ENCODE results near the gene GPR119. TPM values are rescaled to one million over a fixed set of nuclear protein-coding genes. Genes with fewer than 3 reads are reported as not detected.
A peak's percentile ranks its signal among the peaks of the same experiment; 100 is the strongest.

Gene GPR119
- total RNA-seq, 6 donors from 2014 or later: not detected

DNA sequence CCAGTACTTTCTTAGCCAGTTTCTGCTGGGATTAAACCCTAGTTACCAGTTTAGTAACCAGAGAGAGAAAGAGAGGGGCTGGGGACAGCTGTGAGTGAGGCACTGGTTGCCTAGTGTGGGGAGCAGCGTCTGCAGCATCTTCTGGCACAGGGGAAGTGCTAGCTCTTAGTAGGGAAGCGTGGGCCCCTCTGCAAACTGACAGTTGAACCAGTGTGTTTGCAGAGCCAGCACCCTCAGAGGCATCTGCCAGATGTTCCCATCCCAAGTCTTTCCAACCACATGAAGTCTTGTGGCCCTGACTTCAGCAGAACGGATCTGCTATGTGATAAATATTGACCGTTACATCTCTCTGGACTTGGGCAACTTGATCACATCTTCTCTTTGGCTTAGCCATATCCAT, 31.3 kb upstream of the GPR119 start:
- no peaks in the 10 kb centered on the region for H3K27me3 ChIP-seq
- ATAC-seq (ENCODE audit: low FRiP score in 2 of 2): no peak
- H3K36me3 ChIP-seq: peaks cover 0 to 10% (median 4%) of the 10 kb centered on the region in 4 donors
- no peak overlapping the region for H3K4me3 ChIP-seq
- no peak overlapping the region for H3K27ac ChIP-seq
- no peaks in the 10 kb centered on the region for H3K4me1 ChIP-seq
- DNase-seq: no peak
- TF ChIP-seq POLR2AphosphoS5 (IDR thresholded peaks at IDR 0.05): no peak
- WGBS, 2 donors: 64 to 67% methylated on average over 2 to 4 of the region's 4 CpGs
- no peaks in the 10 kb centered on the region for H3K9me3 ChIP-seq

DNA sequence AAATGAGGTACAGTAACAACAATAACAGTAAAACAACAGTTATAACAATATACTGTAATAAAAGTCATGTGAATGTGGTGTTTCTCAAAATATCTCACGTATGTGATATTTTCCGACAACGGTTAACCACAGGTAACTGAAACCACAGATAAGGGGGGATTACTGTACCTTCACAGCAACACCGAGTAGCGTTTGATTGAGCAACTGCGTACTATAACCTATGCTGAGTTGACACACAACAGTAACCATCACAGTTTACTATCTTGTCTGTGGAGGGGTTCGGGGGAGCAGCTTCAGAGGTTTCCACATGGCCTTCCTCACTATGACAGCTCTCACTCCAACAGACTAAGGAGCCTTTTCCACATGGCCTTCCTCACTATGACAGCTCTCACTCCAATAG, 29.7 kb upstream of the GPR119 start:
- DNase-seq (no peak), ATAC-seq (ENCODE audit: low FRiP score in 2 of 2) (no peak)
- H3K27ac ChIP-seq: no peak overlapping the region
- WGBS, 2 donors: 81 to 94% methylated on average over 6 to 7 of the region's 7 CpGs
- H3K9me3 ChIP-seq: no peaks in the 10 kb centered on the region
- peaks cover 0 to 23% (median 6%) of the 10 kb centered on the region in 4 donors for H3K36me3 ChIP-seq
- no peak overlapping the region for H3K4me3 ChIP-seq
- no peaks in the 10 kb centered on the region for H3K4me1 ChIP-seq
- TF ChIP-seq CTCF (IDR thresholded peaks at IDR 0.05) (no peak), POLR2AphosphoS5 (IDR thresholded peaks at IDR 0.05) (no peak), POLR2A (IDR thresholded peaks at IDR 0.05) (no peak), EP300 (IDR thresholded peaks at IDR 0.05) (no peak)
- H3K27me3 ChIP-seq: no peaks in the 10 kb centered on the region

DNA sequence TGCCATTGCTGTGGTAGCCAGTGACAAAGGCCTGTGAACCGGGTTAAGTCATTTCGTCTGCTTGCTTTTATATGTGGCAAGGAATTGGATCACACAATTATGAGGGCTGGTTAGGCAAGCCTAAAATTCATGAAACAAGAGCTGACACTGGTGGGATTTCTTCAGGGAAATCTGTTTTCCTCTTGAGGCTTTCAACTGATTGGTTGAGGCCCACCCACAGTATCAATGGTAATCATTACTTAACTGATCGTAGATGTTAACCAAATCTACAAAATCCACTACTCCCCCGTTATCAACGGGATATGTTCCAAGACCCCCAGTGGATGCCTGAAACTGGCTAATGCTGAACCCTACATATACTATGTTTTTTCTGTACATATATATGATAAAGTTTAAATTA, 29.3 kb upstream of the GPR119 start:
- Histone ChIP-seq H3K9me3 (no peaks in the 10 kb centered on the region), H3K4me3 (no peak overlapping the region), H3K27me3 (no peaks in the 10 kb centered on the region), H3K36me3 (peaks cover 0 to 26% (median 6%) of the 10 kb centered on the region in 4 donors), H3K4me1 (no peaks in the 10 kb centered on the region), H3K27ac (no peak overlapping the region)
- ATAC-seq (ENCODE audit: low FRiP score in 2 of 2): no peak
- WGBS, 2 donors: 90 to 93% methylated on average over 3 to 5 of the region's 5 CpGs
- DNase-seq: no peak
- TF ChIP-seq EP300 (IDR thresholded peaks at IDR 0.05) (no peak), POLR2AphosphoS5 (IDR thresholded peaks at IDR 0.05) (no peak), CTCF (IDR thresholded peaks at IDR 0.05) (no peak), POLR2A (IDR thresholded peaks at IDR 0.05) (no peak)

DNA sequence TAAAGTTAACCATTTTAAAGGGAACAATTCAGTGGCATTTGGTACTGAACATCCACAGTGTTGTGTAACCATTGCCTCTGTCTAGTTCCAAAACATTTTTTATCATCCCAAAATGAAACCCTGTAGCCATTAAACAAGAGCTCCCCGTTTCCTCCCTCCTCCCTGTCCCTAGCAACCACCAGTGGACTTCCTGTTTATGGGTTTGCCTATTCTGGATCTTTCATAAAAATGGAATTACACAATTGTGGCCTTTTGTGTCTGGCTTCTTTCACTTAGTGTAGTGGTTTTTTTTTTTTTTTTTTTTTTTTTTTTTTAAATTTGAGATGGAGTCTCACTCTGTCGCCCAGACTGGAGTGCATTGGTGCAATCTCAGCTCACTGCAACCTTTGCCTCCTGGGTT, 27.9 kb upstream of the GPR119 start:
- WGBS, 2 donors: 50 to 72% methylated on average over 1 to 2 of the region's 2 CpGs
- Histone ChIP-seq H3K4me1 (no peaks in the 10 kb centered on the region), H3K9me3 (no peaks in the 10 kb centered on the region), H3K36me3 (peaks cover 0 to 34% (median 7%) of the 10 kb centered on the region in 4 donors), H3K27me3 (no peaks in the 10 kb centered on the region), H3K27ac (no peak overlapping the region), H3K4me3 (no peak overlapping the region)
- TF ChIP-seq CTCF (IDR thresholded peaks at IDR 0.05) (no peak), POLR2A (IDR thresholded peaks at IDR 0.05) (no peak), POLR2AphosphoS5 (IDR thresholded peaks at IDR 0.05) (no peak), EP300 (IDR thresholded peaks at IDR 0.05) (no peak)
- peak in 1 of 2 donors; percentile 35 for ATAC-seq (ENCODE audit: low FRiP score in 2 of 2)
- no peak for DNase-seq

- H3K27ac ChIP-seq: peak overlapping the region; percentile 69 to 84 (median 80)
- H3K27me3 ChIP-seq: no peaks in the 10 kb centered on the region
- 0 to 35% methylated on average over 4 to 11 of the region's 13 CpGs for WGBS, 2 donors
- DNase-seq (no peak), ATAC-seq (ENCODE audit: low FRiP score in 2 of 2) (no peak)
- no peaks in the 10 kb centered on the region for H3K9me3 ChIP-seq
- H3K4me3 ChIP-seq: peak overlapping the region; percentile 1 to 72 (median 59)
- peaks cover 0 to 15% (median 0%) of the 10 kb centered on the region in 4 donors for H3K36me3 ChIP-seq
- peaks cover 0 to 20% (median 0%) of the 10 kb centered on the region in 4 donors for H3K4me1 ChIP-seq
- no peak for TF ChIP-seq POLR2AphosphoS5 (IDR thresholded peaks at IDR 0.05)
- no peak for TF ChIP-seq EP300 (IDR thresholded peaks at IDR 0.05)
- no peak for TF ChIP-seq CTCF (IDR thresholded peaks at IDR 0.05)
- no peak for TF ChIP-seq POLR2A (IDR thresholded peaks at IDR 0.05)
These were observed 16.8 kb upstream of the GPR119 start for GRCh38 chrX:130402208-130402684.

Data from upper lobe of left lung (tissue), 6 donors.